ENCODE measurements around the gene PNLIPRP3.

Gene PNLIPRP3

DNA sequence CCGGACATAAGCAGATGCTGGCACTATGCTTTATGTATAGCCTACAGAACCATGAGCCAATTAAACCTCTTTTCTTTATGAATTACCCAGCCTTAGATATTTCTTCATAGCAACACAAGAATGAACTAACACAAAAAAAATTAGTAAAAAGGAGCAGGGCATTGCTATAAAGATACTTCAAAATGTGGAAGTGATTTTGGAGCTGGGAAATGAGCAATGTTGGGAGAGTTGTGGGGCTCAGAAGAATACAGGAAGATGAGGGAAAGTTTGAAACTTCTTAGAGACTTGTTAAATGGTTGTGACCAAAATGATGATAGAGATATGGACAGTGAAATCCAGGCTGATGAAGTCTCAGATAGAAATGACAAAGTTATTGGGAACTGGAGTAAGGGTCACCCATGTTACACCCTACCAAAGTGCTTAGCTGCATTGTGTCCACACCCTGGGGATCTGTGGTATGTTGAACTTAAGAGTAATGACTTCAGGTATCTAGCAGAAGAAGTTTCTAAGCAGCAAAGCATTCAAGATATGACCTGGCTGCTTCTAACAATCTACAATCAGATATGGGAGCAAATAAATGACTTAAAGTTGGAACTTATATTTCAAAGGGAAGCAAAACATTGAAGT, 24.2 kb downstream of the PNLIPRP3 start:
- DNase-seq, result no peak

DNA sequence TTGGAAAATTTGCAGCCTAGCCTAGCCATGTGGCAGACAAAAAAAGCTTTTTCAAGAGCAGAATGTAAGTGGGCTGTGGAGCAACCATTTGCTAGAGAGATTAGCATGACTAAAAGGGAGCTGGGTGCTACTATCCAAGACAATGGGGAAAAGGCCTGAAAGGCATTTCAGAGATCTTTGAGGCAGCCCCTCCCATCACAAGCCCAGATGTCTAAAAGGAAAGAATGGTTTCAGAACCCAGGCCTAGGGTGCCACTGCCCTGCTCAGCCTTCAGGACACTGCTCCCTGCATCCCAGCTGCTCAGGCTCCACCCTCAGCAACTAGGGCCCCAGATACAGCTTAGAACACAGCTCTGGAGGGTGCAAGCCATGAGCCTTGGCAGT, 24.7 kb downstream of the PNLIPRP3 start:
- no peak for DNase-seq

DNA sequence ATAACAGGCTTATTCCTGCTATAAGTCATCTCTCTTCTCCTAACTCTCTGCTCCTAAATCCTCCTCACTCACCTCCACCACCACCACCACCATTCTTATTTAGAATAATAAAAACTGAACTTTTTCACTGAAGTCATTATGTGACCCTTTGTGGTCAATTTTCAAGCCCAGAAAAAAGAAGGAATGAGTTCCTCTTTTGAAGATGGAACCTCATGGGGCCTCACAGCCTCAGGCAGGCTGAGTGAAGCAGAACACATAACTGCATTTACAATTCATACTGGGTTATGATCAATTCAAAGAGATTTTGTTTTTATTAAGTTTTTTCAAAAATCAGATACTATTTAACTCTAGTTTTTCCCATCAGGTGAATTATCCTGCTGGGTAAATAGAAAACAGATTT, 29.8 kb downstream of the PNLIPRP3 start:
- no peak for DNase-seq

GRCh38 chr10:116460219-116460618, 32.6 kb downstream of the PNLIPRP3 start:
- DNase-seq, result no peak

- no peak for DNase-seq
Measured at GRCh38 chr10:116461680-116462079, 34.0 kb downstream of the PNLIPRP3 start.

GRCh38 chr10:116464257-116464656, 36.6 kb downstream of the PNLIPRP3 start:
- no peak for DNase-seq

DNA sequence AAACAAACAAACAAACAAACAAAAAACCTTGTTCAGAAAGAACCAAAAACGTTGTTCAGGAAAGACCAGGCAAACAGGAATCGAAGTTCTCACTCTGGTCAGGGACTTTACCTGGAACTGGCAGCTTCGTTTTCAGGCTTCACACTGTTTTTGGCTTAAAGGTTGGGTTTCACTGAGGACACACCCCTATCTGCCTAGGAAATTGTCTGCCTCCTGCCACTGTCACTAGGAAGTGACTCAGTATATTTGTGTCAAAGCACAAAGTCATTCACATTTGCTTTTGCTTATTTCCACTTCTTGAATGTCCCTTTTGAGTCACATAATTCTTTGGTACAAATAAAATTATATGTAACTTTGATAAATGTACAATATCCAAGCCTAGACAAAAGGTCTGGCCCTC, 37.9 kb downstream of the PNLIPRP3 start:
- DNase-seq, result no peak

- no peak for DNase-seq
Measured at GRCh38 chr10:116466715-116467422, 39.2 kb downstream of the PNLIPRP3 start.

DNA sequence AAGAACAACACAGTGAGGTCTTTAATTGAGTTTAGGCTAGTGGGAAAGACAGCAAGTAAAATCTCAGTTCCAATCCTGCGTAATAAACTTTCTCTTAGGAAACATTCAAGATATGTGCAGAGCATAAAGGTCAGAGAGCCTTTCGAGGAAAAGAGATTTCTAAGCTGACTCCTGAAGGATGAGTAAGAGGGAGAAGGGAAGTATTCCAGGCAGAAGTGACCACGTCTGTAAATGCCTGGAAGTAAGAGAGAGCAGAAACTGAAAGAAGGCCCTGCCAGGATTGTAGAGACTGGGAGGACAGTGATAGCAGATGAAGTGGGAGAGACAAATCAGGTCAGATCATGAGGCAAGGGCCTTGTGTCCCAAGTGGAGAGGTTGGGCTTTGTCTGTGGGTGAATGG, 41.8 kb downstream of the PNLIPRP3 start:
- DNase-seq, result no peak

- no peak for DNase-seq
Measured at GRCh38 chr10:116470071-116470470, 42.4 kb downstream of the PNLIPRP3 start.

- DNase-seq, result no peak
Measured at GRCh38 chr10:116470768-116471415, 43.2 kb downstream of the PNLIPRP3 start.

DNA sequence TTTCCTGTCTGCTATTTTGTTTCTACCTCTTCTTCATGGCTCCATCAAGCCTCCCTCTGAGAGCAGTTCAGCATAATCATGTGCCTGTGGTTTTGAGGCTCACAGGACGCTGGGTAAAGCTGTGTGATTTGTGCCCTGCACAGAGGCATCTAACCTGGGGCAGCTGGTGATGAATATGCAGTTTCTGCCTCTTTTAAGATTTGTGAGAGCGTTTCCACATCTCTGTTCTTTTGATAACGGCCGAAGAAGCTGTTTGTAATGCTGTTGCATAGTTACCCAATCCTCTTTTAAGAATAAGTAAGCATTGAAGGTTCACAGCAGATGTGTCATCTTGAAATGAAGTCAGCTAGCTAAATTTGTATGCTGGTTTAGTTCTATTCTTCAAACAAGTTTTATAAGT, 45.2 kb downstream of the PNLIPRP3 start:
- DNase-seq, result no peak

DNA sequence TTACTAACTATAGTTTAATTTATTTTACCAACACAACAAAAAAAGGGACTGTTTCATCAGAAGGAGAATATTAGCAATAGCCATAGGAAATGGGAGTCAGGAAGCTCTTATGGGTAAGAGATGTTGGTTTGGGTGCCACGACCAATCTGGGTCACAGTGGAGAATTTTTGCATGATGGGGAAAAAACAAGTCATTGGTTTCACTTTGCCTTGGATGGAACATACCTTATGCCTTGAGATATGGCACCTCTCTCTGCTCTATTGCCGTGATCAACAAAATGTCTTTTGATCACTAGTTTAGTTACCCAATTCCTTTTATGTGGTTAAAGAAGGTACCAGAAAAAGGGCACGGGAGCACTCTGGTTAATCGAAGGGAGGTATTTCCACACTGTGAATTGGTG, 48.2 kb downstream of the PNLIPRP3 start:
- no peak for DNase-seq

GRCh38 chr10:116476461-116476860, 48.8 kb downstream of the PNLIPRP3 start:
- no peak for DNase-seq

DNA sequence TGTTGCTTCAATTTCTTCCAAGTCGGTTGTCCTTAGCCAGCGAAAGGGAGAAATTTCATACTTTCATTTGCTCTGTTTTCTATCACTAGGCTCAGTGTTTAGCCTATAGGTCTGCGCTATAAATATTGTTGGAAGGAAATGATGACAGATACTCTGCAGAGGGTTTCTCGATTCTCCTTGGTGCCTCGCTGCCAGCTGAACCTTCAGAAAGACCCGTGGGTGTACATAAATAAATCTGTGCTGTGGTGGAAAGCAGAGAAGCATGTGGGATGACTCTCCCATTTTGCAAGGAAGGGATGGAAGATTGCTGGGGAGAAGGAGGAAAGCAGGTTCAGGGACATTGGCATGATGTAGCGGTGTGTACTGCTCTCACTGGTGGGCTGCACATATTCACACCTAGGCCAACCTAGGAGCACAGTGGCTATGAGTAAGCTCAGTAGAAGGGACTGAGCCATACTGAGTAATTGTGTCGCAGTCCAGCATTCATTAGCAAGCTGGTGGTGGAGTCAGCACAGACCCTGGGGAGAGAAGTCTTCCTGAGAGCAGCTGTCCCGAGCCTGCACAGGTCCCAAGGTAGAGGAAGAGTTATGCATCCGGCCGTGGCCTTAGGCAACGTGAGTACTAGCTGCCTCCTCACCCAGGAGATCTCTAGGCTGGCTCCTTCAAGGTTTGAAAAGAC, 50.5 kb downstream of the PNLIPRP3 start:
- no peak for DNase-seq

DNA sequence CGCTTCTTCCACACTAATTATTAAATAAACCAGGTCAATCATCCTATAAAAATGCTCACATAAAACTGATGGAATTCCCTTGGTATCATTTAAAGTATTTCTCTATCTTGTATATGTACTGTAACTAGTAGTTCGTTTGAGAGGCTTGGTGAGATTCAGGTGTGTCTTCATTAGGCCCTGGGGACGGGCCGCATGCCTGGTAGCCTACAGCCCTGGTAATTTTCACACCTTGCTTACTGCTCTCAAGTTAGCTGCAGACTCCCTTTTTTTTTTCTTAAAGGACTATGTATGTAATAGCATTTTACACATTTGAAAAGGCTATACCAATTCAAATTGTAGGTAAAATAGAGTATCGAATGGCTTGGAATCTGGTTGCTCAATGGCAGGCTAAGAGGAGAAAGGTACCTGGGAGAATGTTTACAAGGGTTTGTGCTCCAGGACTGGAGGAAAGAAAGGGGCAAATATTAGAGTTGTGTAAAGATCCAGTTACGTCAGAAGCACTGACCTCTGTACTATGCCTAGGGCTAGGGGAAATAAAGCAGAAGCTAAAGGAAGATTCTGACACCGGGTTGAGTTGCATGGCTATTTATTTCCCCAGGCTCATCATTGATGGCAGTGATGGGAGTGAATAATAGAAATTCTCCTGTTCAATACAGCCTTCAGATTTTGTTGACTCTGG, 59.3 kb downstream of the PNLIPRP3 start:
- no peak for DNase-seq

GRCh38 chr10:116487522-116488430, 60.1 kb downstream of the PNLIPRP3 start:
- no peak for DNase-seq

- no peak for DNase-seq
Measured at GRCh38 chr10:116489460-116489859, 61.8 kb downstream of the PNLIPRP3 start.

DNA sequence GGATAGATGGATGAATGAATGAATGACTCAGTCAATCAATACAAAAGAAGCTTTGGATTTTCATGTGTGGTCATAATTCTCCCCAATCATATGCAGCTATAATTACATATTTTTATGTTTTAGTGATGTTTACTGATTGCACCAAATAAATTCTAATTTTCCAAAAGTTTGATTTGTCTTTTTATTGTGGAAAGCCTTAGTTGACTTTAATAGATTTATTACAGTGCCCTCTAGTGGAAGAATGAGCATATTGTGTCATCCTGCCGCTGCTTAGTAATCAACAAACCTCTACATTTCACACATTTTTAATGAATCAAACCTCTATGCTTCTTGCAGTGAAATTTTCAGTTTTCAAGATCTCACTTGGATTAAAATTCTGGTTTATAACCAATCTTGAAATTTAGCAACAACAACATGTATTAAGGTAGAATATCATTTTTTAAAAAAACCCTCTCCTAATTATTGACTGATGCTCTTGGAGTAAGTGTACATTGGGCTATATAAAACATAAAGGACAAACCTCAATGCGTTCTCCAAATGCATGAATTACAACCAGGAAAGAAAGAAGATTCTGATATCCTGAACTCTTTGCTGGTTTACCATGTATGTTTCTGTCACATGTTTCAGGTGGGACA, 62.5 kb downstream of the PNLIPRP3 start:
- no peak for DNase-seq

- no peak for DNase-seq
Measured at GRCh38 chr10:116504786-116505185, 77.1 kb downstream of the PNLIPRP3 start.

DNA sequence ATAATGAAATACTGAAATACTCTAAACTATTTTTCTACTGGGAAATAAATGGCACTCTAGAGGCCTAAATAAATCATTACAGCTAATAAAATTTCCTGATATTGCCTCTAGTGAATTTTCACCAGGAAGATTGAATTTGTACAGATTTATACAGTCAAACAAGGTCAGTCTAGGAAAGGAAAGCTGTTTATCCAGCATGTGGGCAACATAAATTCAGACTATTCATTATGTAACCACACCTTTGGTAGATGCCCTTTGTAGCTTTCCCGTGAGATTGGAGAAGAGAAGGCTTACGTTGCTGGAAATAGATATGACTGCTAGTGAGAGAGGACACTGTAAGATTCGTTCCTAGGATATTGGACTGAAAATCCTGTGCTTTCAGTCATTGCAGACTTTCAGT, 82.9 kb downstream of the PNLIPRP3 start:
- no peak for DNase-seq

- DNase-seq, result no peak
Measured at GRCh38 chr10:116511365-116511764, 83.7 kb downstream of the PNLIPRP3 start.
